PC-9 (cell line): ENCODE data around the gene BARHL1. TPM values are rescaled to one million over a fixed set of nuclear protein-coding genes. Genes with fewer than 3 reads are reported as not detected.

Experiments
- BruUV-seq: library from RNA; stranded (reverse); fragments of 400-500 nt; replicated peaks from 2 replicates; lab custom pipeline; 2021; lab: Mats Ljungman, UMichigan
- CTCF ChIA-PET: fragments of 300-600 bp; sonication (Branson Sonifier 250); formaldehyde crosslinking; loops from one replicate; lab custom pipeline; 2022; ENCODE audit warnings: antibody characterized with exemption; lab: Charles Lee
- POLR2A ChIA-PET: fragments of 300-600 bp; sonication (Branson Sonifier 250); formaldehyde crosslinking; loops from one replicate; lab custom pipeline; 2022; ENCODE audit warnings: antibody characterized with exemption; ENCODE audit not compliant: unreplicated experiment; lab: Charles Lee
- DNase-seq, 2 experiments: peaks; one replicate each; pipeline versions ENCODE4 v3.0.0 to v3.0.0-alpha.2; 2015 to 2022; ENCODE audit warnings: mixed read lengths in 1 of 2
- H2AFZ ChIP-seq: fragments of 200-600 bp; sonication (generic); 2 replicates; pipeline ENCODE4 v1.8.1; 2017; ENCODE audit warnings: antibody characterized with exemption
- H3F3A ChIP-seq: fragments of 200-600 bp; sonication (generic); 2 replicates; pipeline ENCODE4 v1.8.1; 2017; ENCODE audit warnings: antibody characterized with exemption, mild to moderate bottlenecking, low read depth; ENCODE audit not compliant: insufficient read depth
- H3K27ac ChIP-seq: fragments of 200-600 bp; sonication (generic); 2 replicates; pipeline ENCODE4 v1.6.1; 2016; ENCODE audit warnings: mixed run types
- H3K27me3 ChIP-seq: fragments of 200-600 bp; sonication (generic); 2 replicates; pipeline ENCODE4 v1.6.1; 2016; ENCODE audit warnings: low read depth, mixed run types; ENCODE audit not compliant: insufficient read depth
- H3K36me3 ChIP-seq: fragments of 200-600 bp; sonication (generic); 2 replicates; pipeline ENCODE4 v1.6.1; 2016; ENCODE audit warnings: low read depth, mixed run types
- H3K4me1 ChIP-seq: fragments of 200-600 bp; sonication (generic); replicated peaks from 2 replicates; pipeline ENCODE4 v1.6.1; 2016; ENCODE audit warnings: mixed run types; ENCODE audit not compliant: insufficient read depth
- H3K4me2 ChIP-seq: fragments of 200-600 bp; sonication (generic); 2 replicates; pipeline ENCODE4 v1.6.1; 2017; ENCODE audit warnings: mixed run types
- H3K4me3 ChIP-seq: fragments of 200-600 bp; sonication (generic); 2 replicates; pipeline ENCODE4 v1.6.1; 2016; ENCODE audit warnings: mixed run types
- H3K79me2 ChIP-seq: fragments of 200-600 bp; sonication (generic); 2 replicates; pipeline ENCODE4 v1.6.1; 2017; ENCODE audit warnings: low read depth, mixed run types
- H3K9me2 ChIP-seq: fragments of 200-600 bp; sonication (generic); 2 replicates; pipeline ENCODE4 v1.8.1; 2017; ENCODE audit warnings: mild to moderate bottlenecking; ENCODE audit not compliant: insufficient read depth
- H3K9me3 ChIP-seq: fragments of 200-600 bp; sonication (generic); 2 replicates; pipeline ENCODE4 v1.8.1; 2016; ENCODE audit warnings: low read depth; ENCODE audit not compliant: insufficient read depth
- H4K20me1 ChIP-seq: fragments of 200-600 bp; sonication (generic); 2 replicates; pipeline ENCODE4 v1.8.1; 2017; ENCODE audit not compliant: insufficient read depth
- EZH2 ChIP-seq: fragments of 200-600 bp; sonication (generic); IDR thresholded peaks from 2 replicates; pipeline ENCODE4 v1.8.0; 2017; ENCODE audit warnings: antibody characterized with exemption, low read depth
- intact Hi-C: fragments of 100-400 bp; cut with micrococcal nuclease; formaldehyde crosslinking; loops from one replicate; pipeline ENCODE4 v1.10.0; 2022; ENCODE audit not compliant: unreplicated experiment
- total RNA-seq: library from RNA; stranded (reverse); gene quantifications from 2 replicates; pipeline ENCODE4 v1.2.3, GENCODE V29; 2021
- TF ChIP-seq, protein P1 (sequence below): fragments of 200-600 bp; sonication (generic); conservative IDR thresholded peaks from 2 replicates; pipeline ENCODE4 v1.6.1; 2017; ENCODE audit warnings: mixed run types, antibody characterized with exemption, mild to moderate bottlenecking, moderate library complexity

The BARHL1 gene
- total RNA-seq, 1 experiment from 2014 or later: not detected

DNA sequence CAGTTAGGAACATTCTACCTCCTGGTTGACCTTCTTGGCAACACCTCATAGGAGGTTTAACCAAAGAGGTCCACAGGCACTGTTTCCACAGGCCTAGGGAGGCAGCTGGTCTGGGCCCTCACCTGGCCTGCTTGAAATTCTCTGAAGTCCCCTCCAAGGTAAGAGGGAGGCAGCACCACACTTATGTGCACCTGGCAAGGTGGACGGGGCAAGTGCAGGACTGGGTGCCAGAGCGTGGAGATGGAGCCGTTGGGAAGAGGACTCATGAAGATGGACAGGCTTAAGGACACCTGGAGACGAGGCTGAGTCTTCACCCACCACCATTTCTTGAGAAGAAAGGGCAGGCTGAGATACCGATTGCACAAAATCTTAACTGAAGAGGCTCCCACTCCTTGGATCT, 6.6 kb upstream of the BARHL1 start:
- no peak overlapping the region for H3K4me3 ChIP-seq
- POLR2A ChIA-PET: no interaction called here
- H3K9me2 ChIP-seq: no peaks in the 10 kb centered on the region
- no peaks in the 10 kb centered on the region for H3K79me2 ChIP-seq
- H3K36me3 ChIP-seq: no peaks in the 10 kb centered on the region
- no peaks in the 10 kb centered on the region for H3F3A ChIP-seq
- no peak overlapping the region for H3K27ac ChIP-seq
- peaks cover 74% of the 10 kb centered on the region for H3K27me3 ChIP-seq
- H3K4me2 ChIP-seq: no peak overlapping the region
- peaks cover 3% of the 10 kb centered on the region; the same call in 1 of the 2 replicates for H4K20me1 ChIP-seq
- no peaks in the 10 kb centered on the region for H3K9me3 ChIP-seq
- DNase-seq: peak in 1 of 2 experiments; percentile 23
- no TSS peak for BruUV-seq
- CTCF ChIA-PET: interaction anchor here (0.6 kb wide), 1 partner anchor 1194 kb away, joined by 3 read pairs; no protein-coding TSS in a partner anchor
- H2AFZ ChIP-seq: no peak overlapping the region
- intact Hi-C loops: loop anchor here (1.0 to 5.0 kb wide), 3 partner anchors 69 to 809 kb away; no protein-coding TSS in a partner anchor
- H3K4me1 ChIP-seq: no peaks in the 10 kb centered on the region
- TF ChIP-seq, protein P1, sequence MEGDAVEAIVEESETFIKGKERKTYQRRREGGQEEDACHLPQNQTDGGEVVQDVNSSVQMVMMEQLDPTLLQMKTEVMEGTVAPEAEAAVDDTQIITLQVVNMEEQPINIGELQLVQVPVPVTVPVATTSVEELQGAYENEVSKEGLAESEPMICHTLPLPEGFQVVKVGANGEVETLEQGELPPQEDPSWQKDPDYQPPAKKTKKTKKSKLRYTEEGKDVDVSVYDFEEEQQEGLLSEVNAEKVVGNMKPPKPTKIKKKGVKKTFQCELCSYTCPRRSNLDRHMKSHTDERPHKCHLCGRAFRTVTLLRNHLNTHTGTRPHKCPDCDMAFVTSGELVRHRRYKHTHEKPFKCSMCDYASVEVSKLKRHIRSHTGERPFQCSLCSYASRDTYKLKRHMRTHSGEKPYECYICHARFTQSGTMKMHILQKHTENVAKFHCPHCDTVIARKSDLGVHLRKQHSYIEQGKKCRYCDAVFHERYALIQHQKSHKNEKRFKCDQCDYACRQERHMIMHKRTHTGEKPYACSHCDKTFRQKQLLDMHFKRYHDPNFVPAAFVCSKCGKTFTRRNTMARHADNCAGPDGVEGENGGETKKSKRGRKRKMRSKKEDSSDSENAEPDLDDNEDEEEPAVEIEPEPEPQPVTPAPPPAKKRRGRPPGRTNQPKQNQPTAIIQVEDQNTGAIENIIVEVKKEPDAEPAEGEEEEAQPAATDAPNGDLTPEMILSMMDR: no peak
- TF ChIP-seq EZH2: no peak

DNA sequence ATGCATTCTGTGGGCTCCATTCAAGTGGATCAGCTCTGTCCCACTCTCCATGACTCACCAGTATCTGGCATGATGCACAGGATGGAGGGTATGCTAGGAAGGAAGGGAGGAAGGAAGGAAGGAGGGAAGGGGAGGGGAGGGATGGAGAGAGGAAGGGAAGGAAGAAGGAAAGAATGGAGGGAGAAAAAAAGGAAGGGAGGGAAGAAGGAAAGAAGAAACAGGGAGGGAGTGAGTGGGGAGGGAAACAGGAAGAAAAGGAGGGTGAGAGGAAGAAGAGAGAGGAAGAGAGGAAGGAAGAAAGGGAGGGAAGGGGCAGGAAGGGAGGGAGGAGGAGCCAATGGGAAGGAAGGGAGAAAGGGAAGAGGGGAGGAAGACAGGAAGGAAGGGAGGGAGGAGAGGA, 5.3 kb upstream of the BARHL1 start:
- intact Hi-C loops: loop anchor here (5.0 kb wide), 1 partner anchor 810 kb away; no protein-coding TSS in a partner anchor

DNA sequence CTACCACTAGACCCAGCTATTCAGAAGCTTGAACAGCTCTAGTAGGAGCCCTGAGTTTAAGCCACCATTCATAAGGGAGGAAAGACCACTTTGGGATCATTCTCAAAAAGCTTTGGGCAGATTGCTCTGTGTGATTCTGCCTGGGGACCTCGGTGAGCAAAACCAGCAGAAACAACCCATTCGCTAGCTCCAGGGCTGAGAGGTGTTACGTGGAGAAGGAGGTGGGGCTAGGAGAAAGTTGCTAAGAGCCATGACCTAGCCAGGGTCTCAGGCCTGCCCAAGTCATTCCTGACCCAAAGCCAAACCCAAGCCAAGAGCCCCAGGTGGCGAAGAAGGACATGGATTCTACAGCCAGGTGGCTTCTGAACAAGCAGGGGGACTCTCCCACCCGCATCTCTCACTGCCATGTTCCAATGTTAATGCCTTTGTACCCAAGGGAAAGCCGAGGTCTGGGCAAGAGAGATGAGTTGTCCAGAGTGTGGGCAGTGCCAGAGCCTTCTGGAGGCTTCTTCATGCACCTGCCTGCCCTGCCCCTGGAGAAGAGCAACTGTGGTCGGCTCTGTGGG, 4.0 kb upstream of the BARHL1 start:
- Histone ChIP-seq H3K4me2 (no peak overlapping the region), H3K4me3 (no peak overlapping the region), H3K36me3 (no peaks in the 10 kb centered on the region), H3K27ac (no peak overlapping the region), H3K27me3 (peaks cover 64% of the 10 kb centered on the region), H2AFZ (no peak overlapping the region), H3F3A (no peaks in the 10 kb centered on the region), H3K9me2 (no peaks in the 10 kb centered on the region), H4K20me1 (peaks cover 3% of the 10 kb centered on the region; the same call in 1 of the 2 replicates), H3K9me3 (no peaks in the 10 kb centered on the region), H3K79me2 (no peaks in the 10 kb centered on the region), H3K4me1 (no peaks in the 10 kb centered on the region)
- intact Hi-C loops: loop anchor here (5.0 kb wide), 1 partner anchor 811 kb away; no protein-coding TSS in a partner anchor
- no peak for DNase-seq
- TF ChIP-seq, protein P1: no peak
- no peak for TF ChIP-seq EZH2
- ChIA-PET CTCF (no interaction called here), POLR2A (no interaction called here)
- BruUV-seq: no TSS peak

More for the DNA sequence above, 5.3 kb upstream of the BARHL1 start:
- H3K9me3 ChIP-seq: no peaks in the 10 kb centered on the region
- no peaks in the 10 kb centered on the region for H3F3A ChIP-seq
- no peak for DNase-seq
- H3K27me3 ChIP-seq: peaks cover 73% of the 10 kb centered on the region
- no peak overlapping the region for H3K27ac ChIP-seq
- H3K4me1 ChIP-seq: no peaks in the 10 kb centered on the region
- H2AFZ ChIP-seq: no peak overlapping the region
- no peaks in the 10 kb centered on the region for H3K36me3 ChIP-seq
- no peak overlapping the region for H3K4me2 ChIP-seq
- TF ChIP-seq, protein P1: no peak
- no peak for TF ChIP-seq EZH2
- BruUV-seq: no TSS peak
- ChIA-PET CTCF (interaction anchor here (0.5 kb wide), 1 partner anchor 605 kb away, joined by 3 read pairs; no protein-coding TSS in a partner anchor), POLR2A (no interaction called here)
- H3K79me2 ChIP-seq: no peaks in the 10 kb centered on the region
- H4K20me1 ChIP-seq: peaks cover 3% of the 10 kb centered on the region; the same call in 1 of the 2 replicates
- no peak overlapping the region for H3K4me3 ChIP-seq
- H3K9me2 ChIP-seq: no peaks in the 10 kb centered on the region
